ENCODE measurements around the gene BCAP31.
"Not testable (repeated sequence)": the region's sequence is repeated elsewhere in the genome, so short reads cannot be mapped to it uniquely, and the experiment has no call there.

BCAP31 gene

GRCh38 chrX:153692611-153693156 lies 31.5 kb downstream of the BCAP31 start:
- no peak for DNase-seq

GRCh38 chrX:153692003-153692402 lies 32.2 kb downstream of the BCAP31 start:
- no peak for DNase-seq

GRCh38 chrX:153691032-153691827 lies 33.0 kb downstream of the BCAP31 start:
- DNase-seq = not testable (repeated sequence)

GRCh38 chrX:153690466-153690865 lies 33.7 kb downstream of the BCAP31 start:
- DNase-seq = no peak

- DNase-seq = no peak
These were observed 34.3 kb downstream of the BCAP31 start for GRCh38 chrX:153689654-153690465.

GRCh38 chrX:153688911-153689590 lies 35.1 kb downstream of the BCAP31 start:
- DNase-seq = no peak

- DNase-seq = no peak
These were observed 35.7 kb downstream of the BCAP31 start for GRCh38 chrX:153688506-153688905.

- DNase-seq = no peak
These were observed 36.1 kb downstream of the BCAP31 start for GRCh38 chrX:153688071-153688470.

- DNase-seq = peak; percentile 20
These were observed 36.8 kb downstream of the BCAP31 start, which contains the start of gene SLC6A8 for GRCh38 chrX:153687121-153688039. Gene SLC6A8 (plus strand): TSS chrX:153687926. CDS start chrX:153688575, 649 bp downstream.

- no peak for DNase-seq
These were observed 37.5 kb downstream of the BCAP31 start for GRCh38 chrX:153686711-153687110.

GRCh38 chrX:153685751-153686696 lies 38.2 kb downstream of the BCAP31 start:
- no peak for DNase-seq

- no peak for DNase-seq
These were observed 39.0 kb downstream of the BCAP31 start for GRCh38 chrX:153685156-153685536.

- no peak for DNase-seq
These were observed 39.6 kb downstream of the BCAP31 start for GRCh38 chrX:153684467-153685155.

- not testable (repeated sequence) for DNase-seq
These were observed 40.7 kb downstream of the BCAP31 start for GRCh38 chrX:153683486-153683885.

- DNase-seq = no peak
These were observed 43.0 kb downstream of the BCAP31 start for GRCh38 chrX:153681175-153681574.

- DNase-seq = no peak
These were observed 49.9 kb downstream of the BCAP31 start for GRCh38 chrX:153674219-153674851.

GRCh38 chrX:153673428-153674218 lies 50.6 kb downstream of the BCAP31 start, which contains the start of gene PNCK:
Gene PNCK (minus strand): TSS chrX:153673813. CDS start chrX:153673076, 737 bp downstream.
- DNase-seq = no peak
